GM12878 (cell line): ENCODE results near the gene SCRT2. TPM values are rescaled to one million over a fixed set of nuclear protein-coding genes. Genes with fewer than 3 reads are reported as not detected.
A peak's percentile ranks its signal among the peaks of the same experiment; 100 is the strongest.

Experiments
- ATAC-seq: fragments of 200-7000 bp; cut with Tn5 transposase; 3 replicates; pipeline ENCODE4 v1.9.1; 2020; ENCODE audit warnings: mild to moderate bottlenecking, moderate library complexity
- BruUV-seq: library from RNA; stranded (reverse); fragments of 400-500 nt; replicated peaks from 2 replicates; lab custom pipeline; 2021; lab: Mats Ljungman, UMichigan
- CTCF ChIA-PET: fragments of 300-600 bp; sonication (Branson Sonifier 250); formaldehyde crosslinking; extraction: SDS; loops from one replicate; lab custom pipeline; 2021; ENCODE audit warnings: inconsistent platforms; lab: Yijun Ruan, JAX
- POLR2A ChIA-PET: fragments of 350-600 bp; formaldehyde crosslinking; extraction: SDS; loops from one replicate; lab custom pipeline; 2021; ENCODE audit warnings: inconsistent platforms; lab: Charles Lee
- RAD21 ChIA-PET: fragments of 300-600 bp; sonication (Branson Sonifier 250); formaldehyde crosslinking; loops from one replicate; lab custom pipeline; 2023; ENCODE audit warnings: antibody characterized with exemption; ENCODE audit not compliant: unreplicated experiment; lab: Charles Lee
- SMC1A ChIA-PET: fragments of 300-600 bp; sonication (Branson Sonifier 250); formaldehyde crosslinking; loops from one replicate; lab custom pipeline; 2023; ENCODE audit not compliant: unreplicated experiment, uncharacterized antibody; lab: Charles Lee
- DNase-seq: peaks from one replicate; pipeline ENCODE4 v3.0.0-alpha.2; 2011; ENCODE audit warnings: low read depth, low spot score
- FAIRE-seq: peaks from 3 replicates; lab custom pipeline; 2011; peaks lifted over from hg19 to GRCh38; lab: Jason Lieb, UNC
- H2AFZ ChIP-seq: 2 replicates; pipeline ENCODE4 v1.6.0; 2011; ENCODE audit warnings: low read depth, low read length, control low read depth; ENCODE audit not compliant: control insufficient read depth
- H3K27ac ChIP-seq: 2 replicates; pipeline ENCODE4 v1.5.1; 2011; ENCODE audit warnings: control low read depth; ENCODE audit not compliant: control insufficient read depth, insufficient read depth
- H3K27me3 ChIP-seq, 2 experiments: replicated peaks in 1 of 2; 2 replicates each; pipeline versions ENCODE4 v1.6.0 to v1.6.1; 2011; ENCODE audit warnings: low read length in 1 of 2; ENCODE audit not compliant: control insufficient read depth in 2 of 2, insufficient read depth in 2 of 2
- H3K36me3 ChIP-seq, 2 experiments: 2 replicates each; pipeline ENCODE4 v1.5.1; 2011; ENCODE audit warnings: low read length in 1 of 2; ENCODE audit not compliant: control insufficient read depth in 2 of 2, insufficient read depth in 2 of 2
- H3K4me1 ChIP-seq: 2 replicates; pipeline ENCODE4 v1.6.1; 2011; ENCODE audit warnings: mild to moderate bottlenecking, low read length, moderate library complexity, mixed read lengths; ENCODE audit not compliant: control insufficient read depth, insufficient read depth
- H3K4me2 ChIP-seq: 2 replicates; pipeline ENCODE4 v1.6.0; 2011; ENCODE audit warnings: control low read depth; ENCODE audit not compliant: control insufficient read depth, insufficient read depth
- H3K4me3 ChIP-seq: fragments of 200-600 bp; sonication (generic); 2 replicates; pipeline ENCODE4 v1.5.1; 2016
- H3K79me2 ChIP-seq: 2 replicates; pipeline ENCODE4 v1.6.0; 2011; ENCODE audit warnings: low read length; ENCODE audit not compliant: control insufficient read depth, insufficient read depth
- H3K9ac ChIP-seq: 2 replicates; pipeline ENCODE4 v1.8.0; 2011; ENCODE audit warnings: low read length, control low read depth, mixed read lengths; ENCODE audit not compliant: control insufficient read depth, insufficient read depth
- H3K9me3 ChIP-seq: replicated peaks from 3 replicates; pipeline ENCODE4 v1.5.1; 2011; ENCODE audit warnings: mild to moderate bottlenecking, low read length; ENCODE audit not compliant: control insufficient read depth, insufficient read depth
- H4K20me1 ChIP-seq: 2 replicates; pipeline ENCODE4 v1.6.0; 2011; ENCODE audit not compliant: control insufficient read depth, insufficient read depth
- BACH1 ChIP-seq: fragments of 450-650 bp; IDR thresholded peaks from 2 replicates; pipeline ENCODE4 v1.6.1; 2017; ENCODE audit warnings: mild to moderate bottlenecking, borderline replicate concordance
- BMI1 ChIP-seq: fragments of 450-650 bp; IDR thresholded peaks from 2 replicates; pipeline ENCODE4 v1.6.1; 2016; ENCODE audit warnings: mild to moderate bottlenecking, moderate library complexity, borderline replicate concordance
- CHD2 ChIP-seq: IDR thresholded peaks from 2 replicates; pipeline ENCODE4 v1.6.1; 2011; ENCODE audit warnings: low read depth, low read length, improper control_type of control experiment, borderline replicate concordance
- CHD4 ChIP-seq: fragments of 200-600 bp; sonication (generic); IDR thresholded peaks from 2 replicates; pipeline ENCODE4 v1.6.1; 2016; ENCODE audit warnings: mild to moderate bottlenecking
- CTCF ChIP-seq, 3 experiments: IDR thresholded peaks in 2 of 3; conservative IDR thresholded peaks in 1 of 3; 2 replicates each; pipeline ENCODE4 v1.5.1; 2011; ENCODE audit warnings: low read depth in 3 of 3, low read length in 3 of 3, mild to moderate bottlenecking in 3 of 3, control low read depth in 2 of 3, moderate library complexity in 2 of 3, inconsistent platforms in 1 of 3, mixed read lengths in 1 of 3; ENCODE audit not compliant: control insufficient read depth in 2 of 3, insufficient read depth in 1 of 3; ENCODE audit errors: extremely low read depth in 1 of 3
- DPF2 ChIP-seq: fragments of 450-650 bp; IDR thresholded peaks from 2 replicates; pipeline ENCODE4 v1.6.1; 2017; ENCODE audit warnings: mild to moderate bottlenecking
- EGR1 ChIP-seq, 2 experiments: IDR thresholded peaks; 1 replicate in 1 of 2; 2 replicates in 1 of 2; pipeline ENCODE4 v1.6.1; 2011 to 2012; ENCODE audit warnings: low read depth in 2 of 2, low read length in 2 of 2, borderline replicate concordance in 1 of 2, mild to moderate bottlenecking in 1 of 2, moderate library complexity in 1 of 2
- FOXK2 ChIP-seq: fragments of 450-650 bp; IDR thresholded peaks from 2 replicates; pipeline ENCODE4 v1.6.1; 2017; ENCODE audit warnings: mild to moderate bottlenecking, moderate library complexity
- GATAD2B ChIP-seq: fragments of 450-650 bp; conservative IDR thresholded peaks from 2 replicates; pipeline ENCODE4 v1.6.1; 2017; ENCODE audit warnings: low read depth, mild to moderate bottlenecking, moderate library complexity
- HDAC6 ChIP-seq: fragments of 200-600 bp; sonication (generic); IDR thresholded peaks from one replicate; pipeline ENCODE4 v1.8.0; 2017; ENCODE audit warnings: antibody characterized with exemption; ENCODE audit not compliant: unreplicated experiment
- JUND ChIP-seq: IDR thresholded peaks from 2 replicates; pipeline ENCODE4 v1.6.1; 2012; ENCODE audit warnings: low read depth, mild to moderate bottlenecking, low read length, improper control_type of control experiment, moderate library complexity
- LARP7 ChIP-seq: fragments of 450-650 bp; IDR thresholded peaks from 2 replicates; pipeline ENCODE4 v1.6.1; 2017; ENCODE audit warnings: mild to moderate bottlenecking
- MYC ChIP-seq: IDR thresholded peaks from 2 replicates; pipeline ENCODE4 v1.6.1; 2011; ENCODE audit warnings: mild to moderate bottlenecking, low read length, moderate library complexity, inconsistent platforms; ENCODE audit not compliant: insufficient read depth, insufficient replicate concordance, insufficient read length, severe bottlenecking
- POLR2A ChIP-seq: IDR thresholded peaks from 2 replicates; pipeline ENCODE4 v1.6.1; 2011; ENCODE audit warnings: low read depth, mild to moderate bottlenecking, low read length
- RB1 ChIP-seq: fragments of 450-650 bp; formaldehyde crosslinking; IDR thresholded peaks from 2 replicates; pipeline ENCODE4 v1.6.1; 2017; ENCODE audit warnings: mild to moderate bottlenecking, borderline replicate concordance
- RELA ChIP-seq: fragments of 450-650 bp; IDR thresholded peaks from 2 replicates; pipeline ENCODE4 v1.8.0; 2014; ENCODE audit warnings: borderline replicate concordance; ENCODE audit not compliant: partially characterized antibody
- SREBF1 ChIP-seq: IDR thresholded peaks from 2 replicates; pipeline ENCODE4 v1.6.1; 2012; ENCODE audit warnings: mild to moderate bottlenecking, low read length
- TARDBP ChIP-seq: IDR thresholded peaks from 2 replicates; pipeline ENCODE4 v1.6.1; 2016; ENCODE audit warnings: borderline replicate concordance
- ZBTB33 ChIP-seq: fragments of 450-650 bp; IDR thresholded peaks from 2 replicates; pipeline ENCODE4 v1.6.1; 2017; ENCODE audit warnings: mild to moderate bottlenecking
- ZNF24 ChIP-seq: fragments of 450-650 bp; IDR thresholded peaks from 2 replicates; pipeline ENCODE4 v1.6.1; 2017; ENCODE audit warnings: antibody characterized with exemption, mild to moderate bottlenecking
- WGBS: methylation state at CpG from one replicate; pipeline ENCODE4 v1.1.6; 2016; ENCODE audit warnings: low lambda C conversion rate; ENCODE audit not compliant: insufficient replicate concordance, insufficient coverage; ENCODE audit errors: missing lambda C conversion rate; 5-methylcytosine and 5-hydroxymethylcytosine counted together
- in situ Hi-C: fragments of 300-500 bp; cut with MboI; formaldehyde crosslinking; loops from 9 replicates; pipeline ENCODE4 v1.14.3; 2018; ENCODE audit warnings: mixed read lengths
- intact Hi-C: fragments of 100-400 bp; cut with micrococcal nuclease; formaldehyde crosslinking; loops from one replicate; pipeline ENCODE4 v1.14.2; 2022; ENCODE audit not compliant: unreplicated experiment
- polyA plus RNA-seq, 11 experiments: library from polyadenylated mRNA; depleted of rRNA in 4 of 11; unstranded in 6 of 11; stranded (reverse) in 5 of 11; fragments of >200 nt; fragmentation: Nextera tagmentation in 4 of 11; fragmentation: Illumina TruSeq in 1 of 11; extraction: Ambion mirVana in 4 of 11; extraction: Trizol in 1 of 11; gene quantifications; 1 replicate in 1 of 11; 2 replicates in 10 of 11; pipeline versions ENCODE4 v1.2.1 to v1.2.3, GENCODE V29; 2011 to 2016; ENCODE audit warnings: inconsistent platforms in 2 of 11, missing spikeins in 2 of 11, low read depth in 1 of 11
- total RNA-seq, 4 experiments: library from RNA; depleted of rRNA in 3 of 4; stranded (reverse); fragments of >200 nt in 3 of 4; fragmentation: Illumina TruSeq in 1 of 4; extraction: Trizol in 1 of 4; gene quantifications; 2 replicates each; pipeline versions ENCODE4 v1.2.1 to v1.2.3, GENCODE V29; 2013 to 2021
- TF ChIP-seq, protein P1 (sequence below): IDR thresholded peaks from 2 replicates; pipeline ENCODE4 v1.6.1; 2011; ENCODE audit warnings: mild to moderate bottlenecking, low read depth, low read length, moderate library complexity; ENCODE audit not compliant: insufficient replicate concordance

SCRT2 gene
- total and polyA plus RNA-seq, 10 of the 15 experiments (the other 5 are each of a cell fraction or from before 2014, with no cell fraction given): not detected

DNA sequence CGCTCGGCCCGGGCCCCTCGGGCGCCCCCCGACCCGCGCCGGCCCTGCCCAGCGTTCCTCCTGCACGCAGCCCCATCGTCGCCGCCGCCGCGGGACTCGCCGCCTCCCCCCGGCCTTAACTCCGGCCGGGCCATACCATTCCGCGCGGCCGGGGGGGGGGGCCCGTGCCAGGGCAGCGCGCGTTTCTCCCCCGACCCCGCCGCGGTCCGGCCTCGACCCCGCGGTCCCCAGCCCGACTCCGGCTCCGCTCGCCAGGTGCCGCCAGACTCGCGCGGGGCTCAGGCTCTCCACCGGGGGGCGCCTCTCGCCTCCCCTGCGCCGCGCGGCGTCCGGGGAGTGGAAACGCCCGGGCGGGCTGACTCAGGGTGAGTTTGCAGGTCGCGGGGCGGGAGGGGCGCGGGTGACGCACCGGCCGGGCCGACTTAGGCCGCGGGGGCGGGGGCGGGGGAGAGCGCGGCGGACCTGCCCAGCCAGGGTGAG lies 22.5 kb downstream of the SCRT2 start, which contains the start of gene SRXN1:
TSS of gene SRXN1 (minus strand) at position 91 of the 480 bp plus-strand sequence. CDS start at position 76, 15 bp downstream.
- Histone ChIP-seq H3K27me3 (no peaks in the 10 kb centered on the region), H3K4me2 (peak within 1 kb of the TSS; percentile 91), H4K20me1 (no peaks in the 10 kb centered on the region), H3K79me2 (peaks cover 14% of the 10 kb centered on the region), H3K36me3 (peaks cover 0 to 4% of the 10 kb centered on the region in 2 experiments; a peak in 1 of 4 replicates), H2AFZ (peak within 1 kb of the TSS; percentile 73), H3K9ac (peak within 1 kb of the TSS; percentile 78), H3K9me3 (no peaks in the 10 kb centered on the region), H3K4me3 (peak within 1 kb of the TSS; percentile 83), H3K4me1 (peaks cover 6% of the 10 kb centered on the region; the same call in 1 of the 2 replicates), H3K27ac (peak within 1 kb of the TSS; percentile 63)
- ChIA-PET POLR2A (no interaction called here), CTCF (interaction anchor here (2.7 to 3.0 kb wide), 2 partner anchors 13 to 15 kb away, joined by 9 to 18 read pairs; no protein-coding TSS in a partner anchor), RAD21 (interaction anchor here (1.8 kb wide), 1 partner anchor 14 kb away, joined by 6 read pairs; no protein-coding TSS in a partner anchor), SMC1A (no interaction called here)
- DNase-seq: peak; percentile 30
- WGBS: 2% methylated on average over 37 of the region's 74 CpGs
- BruUV-seq: no TSS peak
- intact Hi-C loops: loop anchor here (5.0 kb wide), 2 partner anchors 76 to 84 kb away; no protein-coding TSS in a partner anchor
- ATAC-seq: peak; percentile 95
- in situ Hi-C loops: no loop called here
- FAIRE-seq: no peak
- TF ChIP-seq HDAC6 (peak; percentile 64), CTCF (IDR thresholded peaks at IDR 0.05 in 2 of 3, conservative IDR thresholded peaks at IDR 0.05 in 1 of 3; ENCODE audit: control insufficient read depth in 2 of 3, extremely low read depth in 1 of 3, insufficient read depth in 1 of 3, low read depth in 3 of 3, low read length in 3 of 3) (peak; percentile 58 to 68 (median 60); a peak in 5 of 6 replicates), RB1 (peak; percentile 54; the same call in 1 of the 2 replicates), SREBF1 (peak; percentile 78), POLR2A (peak; percentile 82), MYC (no peak), BMI1 (no peak), LARP7 (peak; percentile 95), DPF2 (peak; percentile 72), RELA (peak; percentile 42), BACH1 (peak; percentile 96), JUND (peak; percentile 96), ZBTB33 (no peak), GATAD2B (peak; percentile 88), TARDBP (no peak), CHD2 (no peak), FOXK2 (peak; percentile 89), EGR1 (IDR thresholded peaks at IDR 0.05; ENCODE audit: borderline replicate concordance in 1 of 2, low read depth in 2 of 2, low read length in 2 of 2) (peak in 1 of 2 experiments; percentile 87; a peak in 1 of 3 replicates), CHD4 (no peak), ZNF24 (peak; percentile 54; the same call in 1 of the 2 replicates)
- TF ChIP-seq, protein P1, sequence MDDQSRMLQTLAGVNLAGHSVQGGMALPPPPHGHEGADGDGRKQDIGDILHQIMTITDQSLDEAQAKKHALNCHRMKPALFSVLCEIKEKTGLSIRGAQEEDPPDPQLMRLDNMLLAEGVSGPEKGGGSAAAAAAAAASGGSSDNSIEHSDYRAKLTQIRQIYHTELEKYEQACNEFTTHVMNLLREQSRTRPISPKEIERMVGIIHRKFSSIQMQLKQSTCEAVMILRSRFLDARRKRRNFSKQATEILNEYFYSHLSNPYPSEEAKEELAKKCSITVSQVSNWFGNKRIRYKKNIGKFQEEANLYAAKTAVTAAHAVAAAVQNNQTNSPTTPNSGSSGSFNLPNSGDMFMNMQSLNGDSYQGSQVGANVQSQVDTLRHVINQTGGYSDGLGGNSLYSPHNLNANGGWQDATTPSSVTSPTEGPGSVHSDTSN: no peak
